HEK293 (cell line): ENCODE data around the gene HLA-DPA1.

Experiments
- CTCF ChIA-PET: fragments of 350-600 bp; formaldehyde crosslinking; extraction: SDS; loops from one replicate; lab custom pipeline; 2021; ENCODE audit warnings: antibody characterized with exemption; lab: Yijun Ruan, JAX
- POLR2A ChIA-PET: fragments of 300-600 bp; formaldehyde crosslinking; extraction: SDS; loops from one replicate; lab custom pipeline; 2020; ENCODE audit warnings: antibody characterized with exemption, inconsistent platforms; lab: Yijun Ruan, JAX
- H3K27ac ChIP-seq: fragments of 200-500 bp; sonication (Bioruptor generic); 2 replicates; pipeline ENCODE4 v1.5.1; 2014; ENCODE audit warnings: low read depth, low read length, control low read depth, inconsistent platforms; ENCODE audit errors: extremely low read depth
- H3K36me3 ChIP-seq, 2 experiments: fragments of 200-500 bp in 1 of 2; sonication (Bioruptor generic) in 1 of 2; 1 replicate in 1 of 2; 2 replicates in 1 of 2; pipeline ENCODE4 v1.5.1; 2014 to 2017; ENCODE audit warnings: inconsistent platforms in 2 of 2, low read length in 2 of 2; ENCODE audit not compliant: control insufficient read depth in 2 of 2, insufficient read depth in 1 of 2
- H3K4me1 ChIP-seq: fragments of 200-500 bp; sonication (Bioruptor generic); 2 replicates; pipeline ENCODE4 v1.5.1; 2014; ENCODE audit warnings: mild to moderate bottlenecking, low read length, inconsistent platforms; ENCODE audit not compliant: control insufficient read depth, insufficient read depth
- H3K4me3 ChIP-seq: 2 replicates; pipeline ENCODE4 v1.5.1; 2011; ENCODE audit warnings: low read depth, mild to moderate bottlenecking, control low read depth, low read length, moderate library complexity
- H3K9me3 ChIP-seq: fragments of 200-500 bp; sonication (Bioruptor generic); 2 replicates; pipeline ENCODE4 v1.5.1; 2014; ENCODE audit warnings: low read depth, low read length, inconsistent platforms; ENCODE audit not compliant: control insufficient read depth, insufficient read depth
- MEIS1 ChIP-seq: sonication (generic); formaldehyde crosslinking; IDR thresholded peaks from 2 replicates; pipeline ENCODE4 v1.8.1; 2022; ENCODE audit warnings: missing genetic modification reagents, mild to moderate bottlenecking, borderline replicate concordance
- SP7 ChIP-seq: fragments of 450-650 bp; formaldehyde crosslinking; IDR thresholded peaks from 2 replicates; pipeline ENCODE4 v1.5.1; 2016; ENCODE audit warnings: missing biosample characterization, missing genetic modification characterization
- ZNF211 ChIP-seq: fragments of 450-650 bp; formaldehyde crosslinking; IDR thresholded peaks from 2 replicates; pipeline ENCODE4 v1.5.1; 2016; ENCODE audit warnings: low read depth, missing biosample characterization, missing genetic modification characterization
- ZNF302 ChIP-seq: fragments of 450-650 bp; formaldehyde crosslinking; IDR thresholded peaks from 2 replicates; pipeline ENCODE4 v1.5.1; 2016; ENCODE audit warnings: missing biosample characterization, missing genetic modification characterization, low read depth
- ZNF404 ChIP-seq: fragments of 450-650 bp; formaldehyde crosslinking; IDR thresholded peaks from 2 replicates; pipeline ENCODE4 v1.5.1; 2017; ENCODE audit warnings: missing biosample characterization, missing genetic modification characterization
- ZNF600 ChIP-seq: fragments of 450-650 bp; formaldehyde crosslinking; IDR thresholded peaks from 2 replicates; pipeline ENCODE4 v1.5.1; 2016; ENCODE audit warnings: missing biosample characterization, missing genetic modification characterization
- ZNF610 ChIP-seq: fragments of 450-650 bp; formaldehyde crosslinking; IDR thresholded peaks from 2 replicates; pipeline ENCODE4 v1.5.1; 2016; ENCODE audit warnings: missing biosample characterization, missing genetic modification characterization, borderline replicate concordance
- ZNF623 ChIP-seq: fragments of 450-650 bp; formaldehyde crosslinking; IDR thresholded peaks from 2 replicates; pipeline ENCODE4 v1.5.1; 2016; ENCODE audit warnings: missing biosample characterization, missing genetic modification characterization
- ZNF624 ChIP-seq: fragments of 450-650 bp; formaldehyde crosslinking; IDR thresholded peaks from 2 replicates; pipeline ENCODE4 v1.5.1; 2017; ENCODE audit warnings: missing biosample characterization, missing genetic modification characterization
- TF ChIP-seq, protein P1 (sequence below): fragments of 450-650 bp; formaldehyde crosslinking; IDR thresholded peaks from 2 replicates; pipeline ENCODE4 v1.5.1; 2016; ENCODE audit warnings: missing biosample characterization, missing genetic modification characterization
- TF ChIP-seq, protein P2 (sequence below): fragments of 450-650 bp; formaldehyde crosslinking; IDR thresholded peaks from 2 replicates; pipeline ENCODE4 v1.5.1; 2016; ENCODE audit warnings: missing biosample characterization, missing genetic modification characterization
- TF ChIP-seq, protein P3 (sequence below): fragments of 450-650 bp; IDR thresholded peaks from 2 replicates; pipeline ENCODE4 v1.5.1; 2018; ENCODE audit warnings: missing biosample characterization, missing genetic modification characterization
- TF ChIP-seq, protein P4 (sequence below): fragments of 450-650 bp; formaldehyde crosslinking; IDR thresholded peaks from 2 replicates; pipeline ENCODE4 v1.5.1; 2017; ENCODE audit warnings: missing biosample characterization, mild to moderate bottlenecking, missing genetic modification characterization, moderate library complexity
- TF ChIP-seq, protein P5 (sequence below): fragments of 450-650 bp; formaldehyde crosslinking; IDR thresholded peaks from 2 replicates; pipeline ENCODE4 v1.5.1; 2016; ENCODE audit warnings: missing biosample characterization, missing genetic modification characterization

HLA-DPA1 gene

DNA sequence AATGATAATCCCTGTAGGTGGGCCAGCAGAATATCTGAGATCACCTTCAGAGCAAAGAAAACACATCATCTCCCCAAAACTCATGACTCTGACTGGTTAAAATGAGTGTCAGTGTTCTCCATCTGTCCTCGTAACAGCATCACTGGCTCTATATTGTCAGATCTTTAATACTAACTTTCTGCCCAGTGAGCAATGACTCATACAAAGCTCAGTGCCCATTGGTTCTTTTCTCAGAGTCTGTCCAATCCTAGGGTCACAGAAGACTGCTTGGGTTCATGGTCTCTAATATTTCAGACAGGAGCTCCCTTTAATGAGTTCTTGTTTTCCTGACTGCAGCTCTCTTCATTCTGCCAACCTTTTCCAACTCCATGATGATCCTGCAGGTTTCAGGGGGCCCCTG, 38.7 kb upstream of the HLA-DPA1 start:
- POLR2A ChIA-PET = interaction anchor here (0.5 to 1.1 kb wide), 3 partner anchors 96 to 1541 kb away, joined by 5 to 6 read pairs (median 6); partner anchors contain the start of gene RING1

DNA sequence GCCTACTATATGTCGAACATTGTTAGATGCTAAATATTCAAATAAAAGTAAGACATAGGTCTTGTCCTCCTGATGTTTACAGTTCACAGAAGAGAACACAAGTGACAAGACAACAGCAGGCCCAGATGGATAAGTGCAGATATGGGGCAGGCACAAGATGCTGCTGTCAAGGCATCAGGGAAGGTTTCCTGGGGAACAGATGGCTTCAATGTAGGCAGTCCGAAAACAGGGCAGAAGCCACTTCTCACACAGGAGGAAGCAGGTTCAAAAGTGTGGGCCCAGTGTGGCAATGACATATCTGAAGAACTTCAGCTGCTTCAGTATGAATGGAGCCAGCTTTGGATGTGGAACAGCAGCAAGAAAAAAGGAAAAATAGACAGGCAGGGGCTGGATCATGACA, 34.9 kb upstream of the HLA-DPA1 start:
- H3K9me3 ChIP-seq = no peaks in the 10 kb centered on the region
- no peaks in the 10 kb centered on the region for H3K4me1 ChIP-seq
- no peak overlapping the region for H3K27ac ChIP-seq
- CTCF ChIA-PET = interaction anchor here (1.9 to 2.0 kb wide), 2 partner anchors 11 to 17 kb away, joined by 10 to 12 read pairs; no protein-coding TSS in a partner anchor
- TF ChIP-seq, protein P1, sequence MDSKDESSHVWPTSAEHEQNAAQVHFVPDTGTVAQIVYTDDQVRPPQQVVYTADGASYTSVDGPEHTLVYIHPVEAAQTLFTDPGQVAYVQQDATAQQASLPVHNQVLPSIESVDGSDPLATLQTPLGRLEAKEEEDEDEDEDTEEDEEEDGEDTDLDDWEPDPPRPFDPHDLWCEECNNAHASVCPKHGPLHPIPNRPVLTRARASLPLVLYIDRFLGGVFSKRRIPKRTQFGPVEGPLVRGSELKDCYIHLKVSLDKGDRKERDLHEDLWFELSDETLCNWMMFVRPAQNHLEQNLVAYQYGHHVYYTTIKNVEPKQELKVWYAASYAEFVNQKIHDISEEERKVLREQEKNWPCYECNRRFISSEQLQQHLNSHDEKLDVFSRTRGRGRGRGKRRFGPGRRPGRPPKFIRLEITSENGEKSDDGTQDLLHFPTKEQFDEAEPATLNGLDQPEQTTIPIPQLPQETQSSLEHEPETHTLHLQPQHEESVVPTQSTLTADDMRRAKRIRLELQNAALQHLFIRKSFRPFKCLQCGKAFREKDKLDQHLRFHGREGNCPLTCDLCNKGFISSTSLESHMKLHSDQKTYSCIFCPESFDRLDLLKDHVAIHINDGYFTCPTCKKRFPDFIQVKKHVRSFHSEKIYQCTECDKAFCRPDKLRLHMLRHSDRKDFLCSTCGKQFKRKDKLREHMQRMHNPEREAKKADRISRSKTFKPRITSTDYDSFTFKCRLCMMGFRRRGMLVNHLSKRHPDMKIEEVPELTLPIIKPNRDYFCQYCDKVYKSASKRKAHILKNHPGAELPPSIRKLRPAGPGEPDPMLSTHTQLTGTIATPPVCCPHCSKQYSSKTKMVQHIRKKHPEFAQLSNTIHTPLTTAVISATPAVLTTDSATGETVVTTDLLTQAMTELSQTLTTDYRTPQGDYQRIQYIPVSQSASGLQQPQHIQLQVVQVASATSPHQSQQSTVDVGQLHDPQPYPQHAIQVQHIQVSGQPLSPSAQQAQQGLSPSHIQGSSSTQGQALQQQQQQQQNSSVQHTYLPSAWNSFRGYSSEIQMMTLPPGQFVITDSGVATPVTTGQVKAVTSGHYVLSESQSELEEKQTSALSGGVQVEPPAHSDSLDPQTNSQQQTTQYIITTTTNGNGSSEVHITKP (tag by site-specific recombination) = no peak
- TF ChIP-seq, protein P2, sequence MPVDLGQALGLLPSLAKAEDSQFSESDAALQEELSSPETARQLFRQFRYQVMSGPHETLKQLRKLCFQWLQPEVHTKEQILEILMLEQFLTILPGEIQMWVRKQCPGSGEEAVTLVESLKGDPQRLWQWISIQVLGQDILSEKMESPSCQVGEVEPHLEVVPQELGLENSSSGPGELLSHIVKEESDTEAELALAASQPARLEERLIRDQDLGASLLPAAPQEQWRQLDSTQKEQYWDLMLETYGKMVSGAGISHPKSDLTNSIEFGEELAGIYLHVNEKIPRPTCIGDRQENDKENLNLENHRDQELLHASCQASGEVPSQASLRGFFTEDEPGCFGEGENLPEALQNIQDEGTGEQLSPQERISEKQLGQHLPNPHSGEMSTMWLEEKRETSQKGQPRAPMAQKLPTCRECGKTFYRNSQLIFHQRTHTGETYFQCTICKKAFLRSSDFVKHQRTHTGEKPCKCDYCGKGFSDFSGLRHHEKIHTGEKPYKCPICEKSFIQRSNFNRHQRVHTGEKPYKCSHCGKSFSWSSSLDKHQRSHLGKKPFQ = no peak
- no peak for TF ChIP-seq ZNF404 (tag by site-specific recombination)
- TF ChIP-seq SP7 = no peak
- no peak for TF ChIP-seq ZNF211 (tag by site-specific recombination)
- TF ChIP-seq, protein P3, sequence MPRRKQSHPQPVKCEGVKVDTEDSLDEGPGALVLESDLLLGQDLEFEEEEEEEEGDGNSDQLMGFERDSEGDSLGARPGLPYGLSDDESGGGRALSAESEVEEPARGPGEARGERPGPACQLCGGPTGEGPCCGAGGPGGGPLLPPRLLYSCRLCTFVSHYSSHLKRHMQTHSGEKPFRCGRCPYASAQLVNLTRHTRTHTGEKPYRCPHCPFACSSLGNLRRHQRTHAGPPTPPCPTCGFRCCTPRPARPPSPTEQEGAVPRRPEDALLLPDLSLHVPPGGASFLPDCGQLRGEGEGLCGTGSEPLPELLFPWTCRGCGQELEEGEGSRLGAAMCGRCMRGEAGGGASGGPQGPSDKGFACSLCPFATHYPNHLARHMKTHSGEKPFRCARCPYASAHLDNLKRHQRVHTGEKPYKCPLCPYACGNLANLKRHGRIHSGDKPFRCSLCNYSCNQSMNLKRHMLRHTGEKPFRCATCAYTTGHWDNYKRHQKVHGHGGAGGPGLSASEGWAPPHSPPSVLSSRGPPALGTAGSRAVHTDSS (tag by site-specific recombination) = no peak
- no peak for TF ChIP-seq ZNF600 (tag by site-specific recombination)
- TF ChIP-seq ZNF623 (tag by site-specific recombination) = no peak
- TF ChIP-seq, protein P4, sequence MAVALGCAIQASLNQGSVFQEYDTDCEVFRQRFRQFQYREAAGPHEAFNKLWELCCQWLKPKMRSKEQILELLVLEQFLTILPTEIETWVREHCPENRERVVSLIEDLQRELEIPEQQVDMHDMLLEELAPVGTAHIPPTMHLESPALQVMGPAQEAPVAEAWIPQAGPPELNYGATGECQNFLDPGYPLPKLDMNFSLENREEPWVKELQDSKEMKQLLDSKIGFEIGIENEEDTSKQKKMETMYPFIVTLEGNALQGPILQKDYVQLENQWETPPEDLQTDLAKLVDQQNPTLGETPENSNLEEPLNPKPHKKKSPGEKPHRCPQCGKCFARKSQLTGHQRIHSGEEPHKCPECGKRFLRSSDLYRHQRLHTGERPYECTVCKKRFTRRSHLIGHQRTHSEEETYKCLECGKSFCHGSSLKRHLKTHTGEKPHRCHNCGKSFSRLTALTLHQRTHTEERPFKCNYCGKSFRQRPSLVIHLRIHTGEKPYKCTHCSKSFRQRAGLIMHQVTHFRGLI (tag by site-specific recombination) = no peak
- no peak for TF ChIP-seq ZNF610
- TF ChIP-seq ZNF302 (tag by site-specific recombination) = no peak
- no peak for TF ChIP-seq ZNF624 (tag by site-specific recombination)
- TF ChIP-seq, protein P5, sequence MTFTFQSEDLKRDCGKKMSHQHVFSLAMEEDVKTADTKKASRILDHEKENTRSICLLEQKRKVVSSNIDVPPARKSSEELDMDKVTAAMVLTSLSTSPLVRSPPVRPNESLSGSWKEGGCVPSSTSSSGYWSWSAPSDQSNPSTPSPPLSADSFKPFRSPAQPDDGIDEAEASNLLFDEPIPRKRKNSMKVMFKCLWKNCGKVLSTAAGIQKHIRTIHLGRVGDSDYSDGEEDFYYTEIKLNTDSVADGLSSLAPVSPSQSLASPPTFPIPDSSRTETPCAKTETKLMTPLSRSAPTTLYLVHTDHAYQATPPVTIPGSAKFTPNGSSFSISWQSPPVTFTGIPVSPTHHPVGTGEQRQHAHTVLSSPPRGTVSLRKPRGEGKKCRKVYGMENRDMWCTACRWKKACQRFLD (tag by site-specific recombination) = no peak
- TF ChIP-seq, all 188 proteins: peak for 0
- Histone ChIP-seq H3K36me3 (no peaks in the 10 kb centered on the region), H3K4me3 (no peak overlapping the region)
- POLR2A ChIA-PET = no interaction called here

More for the DNA sequence above, 38.7 kb upstream of the HLA-DPA1 start:
- no peak for TF ChIP-seq MEIS1
- Histone ChIP-seq H3K9me3 (no peaks in the 10 kb centered on the region), H3K36me3 (no peaks in the 10 kb centered on the region), H3K4me3 (no peak overlapping the region), H3K27ac (no peak overlapping the region), H3K4me1 (no peaks in the 10 kb centered on the region)
- CTCF ChIA-PET = interaction anchor here (0.6 to 2.3 kb wide), 5 partner anchors 12 to 126 kb away, joined by 3 to 22 read pairs (median 4); no protein-coding TSS in a partner anchor
